Spleen (tissue), 7 donors: ENCODE measurements around the gene OSBPL10.

Source experiments
- POLR2A ChIP-seq, 3 donors: fragments of 450-650 bp; IDR thresholded peaks; one replicate each; pipeline ENCODE4 v1.5.1; 2017; ENCODE audit warnings: antibody characterized with exemption in 3 of 3, mild to moderate bottlenecking in 1 of 3
- POLR2AphosphoS5 ChIP-seq, 3 donors: sonication (generic); formaldehyde crosslinking; IDR thresholded peaks; one replicate each; pipeline ENCODE4 v1.5.1; 2017; ENCODE audit warnings: antibody characterized with exemption in 3 of 3
- TF ChIP-seq, protein P1 (sequence below), 11 experiments: fragments of 200-600 bp in 7 of 11; fragments of 450-650 bp in 4 of 11; sonication (generic) in 4 of 11; IDR thresholded peaks in 8 of 11; conservative IDR thresholded peaks in 3 of 11; 1 replicate in 7 of 11; 2 replicates in 4 of 11; pipeline versions ENCODE4 v1.4.0 to v1.8.0; 2016 to 2021; ENCODE audit warnings: antibody characterized with exemption in 11 of 11, inconsistent platforms in 4 of 11, mild to moderate bottlenecking in 1 of 11
- donor health status: DM: no; HTN: no; CAD: no; lungs with moderate emphysema.
- donor health status: DM: no; HTN: no; CAD: no.
- donor health status: DM: no; HTN: no; CAD: no.

DNA sequence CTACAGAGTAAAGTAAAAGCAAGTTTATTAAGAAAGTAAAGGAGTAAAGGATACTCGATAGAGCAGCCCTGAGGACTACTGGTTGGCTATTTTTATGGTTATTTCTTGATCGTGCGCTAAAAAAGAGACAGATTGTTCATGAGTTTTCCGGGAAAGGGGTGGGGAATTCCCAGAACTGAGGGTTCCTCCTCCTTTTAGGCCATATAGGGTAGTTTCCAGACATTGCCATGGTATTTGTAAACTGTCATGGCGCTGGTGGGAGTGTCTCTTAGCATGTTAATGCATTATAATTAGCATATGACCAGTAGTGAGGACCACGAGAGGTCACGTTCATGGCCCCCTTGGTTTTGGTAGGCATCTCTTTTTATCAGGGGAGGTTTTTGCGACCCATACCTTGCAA lies 213.1 kb downstream of the OSBPL10 start:
- TF ChIP-seq POLR2A (IDR thresholded peaks at IDR 0.05) = no peak
- TF ChIP-seq, protein P1, sequence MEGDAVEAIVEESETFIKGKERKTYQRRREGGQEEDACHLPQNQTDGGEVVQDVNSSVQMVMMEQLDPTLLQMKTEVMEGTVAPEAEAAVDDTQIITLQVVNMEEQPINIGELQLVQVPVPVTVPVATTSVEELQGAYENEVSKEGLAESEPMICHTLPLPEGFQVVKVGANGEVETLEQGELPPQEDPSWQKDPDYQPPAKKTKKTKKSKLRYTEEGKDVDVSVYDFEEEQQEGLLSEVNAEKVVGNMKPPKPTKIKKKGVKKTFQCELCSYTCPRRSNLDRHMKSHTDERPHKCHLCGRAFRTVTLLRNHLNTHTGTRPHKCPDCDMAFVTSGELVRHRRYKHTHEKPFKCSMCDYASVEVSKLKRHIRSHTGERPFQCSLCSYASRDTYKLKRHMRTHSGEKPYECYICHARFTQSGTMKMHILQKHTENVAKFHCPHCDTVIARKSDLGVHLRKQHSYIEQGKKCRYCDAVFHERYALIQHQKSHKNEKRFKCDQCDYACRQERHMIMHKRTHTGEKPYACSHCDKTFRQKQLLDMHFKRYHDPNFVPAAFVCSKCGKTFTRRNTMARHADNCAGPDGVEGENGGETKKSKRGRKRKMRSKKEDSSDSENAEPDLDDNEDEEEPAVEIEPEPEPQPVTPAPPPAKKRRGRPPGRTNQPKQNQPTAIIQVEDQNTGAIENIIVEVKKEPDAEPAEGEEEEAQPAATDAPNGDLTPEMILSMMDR (IDR thresholded peaks at IDR 0.05 in 8 of 11, conservative IDR thresholded peaks at IDR 0.05 in 3 of 11) = no peak
- TF ChIP-seq POLR2AphosphoS5 (IDR thresholded peaks at IDR 0.05) = no peak
